Testis (tissue), 3 donors: Measurements from ENCODE around the gene MBOAT7. TPM values are rescaled to one million over a fixed set of nuclear protein-coding genes. Genes with fewer than 3 reads are reported as not detected.
"Not testable (repeated sequence)": the region's sequence is repeated elsewhere in the genome, so short reads cannot be mapped to it uniquely, and the experiment has no call there.

Source experiments
- DNase-seq: peaks from one replicate; pipeline ENCODE4 v3.0.0-alpha.2; 2019
- H3K27ac ChIP-seq, 2 donors: fragments of 200-600 bp; sonication (generic); one replicate each; pipeline ENCODE4 v1.5.1; 2019
- H3K27me3 ChIP-seq: fragments of 200-600 bp; sonication (generic); one replicate; pipeline ENCODE4 v1.5.1; 2019
- H3K36me3 ChIP-seq: fragments of 200-600 bp; sonication (generic); one replicate; pipeline ENCODE4 v1.5.1; 2017; ENCODE audit warnings: low read depth; ENCODE audit errors: missing control alignments
- H3K4me1 ChIP-seq: fragments of 200-600 bp; sonication (generic); one replicate; pipeline ENCODE4 v1.5.1; 2019
- H3K4me3 ChIP-seq, 2 donors: fragments of 200-600 bp; sonication (generic); one replicate each; pipeline ENCODE4 v1.5.1; 2017 to 2019
- H3K9me3 ChIP-seq: fragments of 200-600 bp; sonication (generic); one replicate; pipeline ENCODE4 v1.5.1; 2017
- POLR2A ChIP-seq: fragments of 450-650 bp; IDR thresholded peaks from one replicate; pipeline ENCODE4 v1.6.1; 2017; ENCODE audit warnings: antibody characterized with exemption, mild to moderate bottlenecking, moderate library complexity
- WGBS, 2 donors: methylation state at CpG; one replicate each; pipeline ENCODE4 v1.1.5; 2018; 5-methylcytosine and 5-hydroxymethylcytosine counted together
- intact Hi-C: fragments of 100-400 bp; cut with DNase I; formaldehyde crosslinking; loops from one replicate; pipeline ENCODE4 v1.15.1; 2023; ENCODE audit warnings: low total_unique reads
- polyA plus RNA-seq: library from polyadenylated mRNA; stranded (reverse); fragments of 350-450 nt; fragmentation: Illumina TruSeq; extraction: RNeasy Lipid Tissue Mini Kit (QIAGEN cat#74804); gene quantifications from one replicate; pipeline ENCODE4 v1.2.3, GENCODE V29; 2014; ENCODE audit warnings: low read depth, low replicate concordance; ENCODE audit not compliant: insufficient read depth
- total RNA-seq, 2 donors: library from RNA; depleted of rRNA; stranded (reverse); fragments of >200 nt; gene quantifications; one replicate each; pipeline ENCODE4 v1.2.3, GENCODE V29; 2016
- TF ChIP-seq, protein P1 (sequence below), 3 experiments: fragments of 450-650 bp in 2 of 3; fragments of 200-600 bp in 1 of 3; sonication (generic) in 1 of 3; IDR thresholded peaks; one replicate each; pipeline ENCODE4 v1.5.1; 2016 to 2019; ENCODE audit warnings: antibody characterized with exemption in 3 of 3, mild to moderate bottlenecking in 2 of 3, moderate library complexity in 1 of 3

The MBOAT7 gene
- total and polyA plus RNA-seq, 3 donors from 2014 or later, result 218 to 482 (median 479) TPM

DNA sequence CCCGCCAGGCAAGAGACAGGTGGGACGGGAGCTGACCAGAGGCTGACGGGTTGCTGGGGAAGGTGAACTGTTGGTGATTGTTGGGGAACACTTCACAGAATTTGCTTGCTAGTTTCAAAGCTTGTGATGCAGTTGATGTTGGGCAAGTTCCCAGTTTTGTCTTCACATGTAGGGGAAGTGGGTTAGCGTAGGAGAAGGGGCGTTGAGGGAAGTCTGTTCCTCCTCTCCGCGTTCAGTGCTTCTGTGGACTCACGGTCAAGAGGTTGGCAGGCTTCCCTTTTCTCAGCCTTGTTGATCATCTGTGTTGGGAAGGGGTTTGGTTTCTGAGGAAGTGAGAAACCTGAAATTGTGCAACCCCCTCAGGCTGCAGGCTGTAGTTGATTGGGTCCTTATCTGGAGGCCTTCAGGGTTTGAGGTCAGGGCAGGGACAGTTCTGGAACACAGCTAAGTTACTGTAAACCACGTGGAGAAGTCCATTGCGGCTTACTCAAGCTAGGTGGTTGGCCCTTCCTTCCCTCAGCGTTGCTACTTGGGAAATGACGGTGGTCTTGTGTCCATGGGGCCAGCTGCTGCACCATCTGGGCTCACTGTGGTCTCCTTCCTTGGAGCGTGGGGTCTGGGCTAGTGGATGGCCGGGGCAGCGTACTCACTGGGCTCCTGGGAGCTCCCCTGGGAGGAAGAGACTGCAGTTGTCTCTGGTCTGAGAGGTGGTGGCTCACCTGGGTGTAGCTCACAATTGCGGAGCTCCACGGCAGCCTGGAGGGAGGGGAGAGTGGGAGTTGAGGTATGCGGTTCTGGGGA, 18.8 kb upstream of the MBOAT7 start:
- WGBS, 2 donors, result 63 to 76% methylated on average over 17 to 18 of the region's 18 CpGs
- intact Hi-C loops, result no loop called here

DNA sequence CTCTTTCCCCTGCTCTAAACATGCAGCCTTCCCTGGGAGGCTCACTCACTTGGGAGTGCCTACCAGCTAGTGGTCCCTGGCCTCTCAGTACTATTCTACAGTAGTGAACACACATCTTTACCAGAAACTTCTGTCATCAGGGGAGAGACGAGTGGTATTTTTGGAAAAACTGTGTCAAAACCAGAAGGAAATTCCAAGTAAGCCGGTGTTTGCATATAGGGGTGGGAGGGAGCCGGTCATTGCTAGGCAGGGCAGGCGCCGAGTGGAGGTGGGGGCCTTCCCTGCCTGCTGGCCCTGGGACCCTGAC, 18.2 kb upstream of the MBOAT7 start:
- no peaks in the 10 kb centered on the region for H3K27me3 ChIP-seq
- no peaks in the 10 kb centered on the region for H3K36me3 ChIP-seq
- no peak for DNase-seq
- no peaks in the 10 kb centered on the region for H3K9me3 ChIP-seq
- peaks cover 70% of the 10 kb centered on the region for H3K4me1 ChIP-seq
- H3K27ac ChIP-seq, result peak overlapping the region; percentile 47 to 75
- TF ChIP-seq POLR2A, result no peak
- TF ChIP-seq, protein P1, sequence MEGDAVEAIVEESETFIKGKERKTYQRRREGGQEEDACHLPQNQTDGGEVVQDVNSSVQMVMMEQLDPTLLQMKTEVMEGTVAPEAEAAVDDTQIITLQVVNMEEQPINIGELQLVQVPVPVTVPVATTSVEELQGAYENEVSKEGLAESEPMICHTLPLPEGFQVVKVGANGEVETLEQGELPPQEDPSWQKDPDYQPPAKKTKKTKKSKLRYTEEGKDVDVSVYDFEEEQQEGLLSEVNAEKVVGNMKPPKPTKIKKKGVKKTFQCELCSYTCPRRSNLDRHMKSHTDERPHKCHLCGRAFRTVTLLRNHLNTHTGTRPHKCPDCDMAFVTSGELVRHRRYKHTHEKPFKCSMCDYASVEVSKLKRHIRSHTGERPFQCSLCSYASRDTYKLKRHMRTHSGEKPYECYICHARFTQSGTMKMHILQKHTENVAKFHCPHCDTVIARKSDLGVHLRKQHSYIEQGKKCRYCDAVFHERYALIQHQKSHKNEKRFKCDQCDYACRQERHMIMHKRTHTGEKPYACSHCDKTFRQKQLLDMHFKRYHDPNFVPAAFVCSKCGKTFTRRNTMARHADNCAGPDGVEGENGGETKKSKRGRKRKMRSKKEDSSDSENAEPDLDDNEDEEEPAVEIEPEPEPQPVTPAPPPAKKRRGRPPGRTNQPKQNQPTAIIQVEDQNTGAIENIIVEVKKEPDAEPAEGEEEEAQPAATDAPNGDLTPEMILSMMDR (IDR thresholded peaks at IDR 0.05), result no peak
- 60 to 71% methylated on average over 5 of the region's 5 CpGs for WGBS, 2 donors
- intact Hi-C loops, result no loop called here
- H3K4me3 ChIP-seq, result no peak overlapping the region

More for the DNA sequence above, 18.8 kb upstream of the MBOAT7 start:
- H3K9me3 ChIP-seq, result no peaks in the 10 kb centered on the region
- TF ChIP-seq, protein P1 (IDR thresholded peaks at IDR 0.05), result no peak
- no peak for TF ChIP-seq POLR2A
- H3K27me3 ChIP-seq, result no peaks in the 10 kb centered on the region
- peaks cover 64% of the 10 kb centered on the region for H3K4me1 ChIP-seq
- peak; percentile 78 for DNase-seq
- no peaks in the 10 kb centered on the region for H3K36me3 ChIP-seq
- peak overlapping the region; percentile 47 to 75 for H3K27ac ChIP-seq
- H3K4me3 ChIP-seq, result no peak overlapping the region

DNA sequence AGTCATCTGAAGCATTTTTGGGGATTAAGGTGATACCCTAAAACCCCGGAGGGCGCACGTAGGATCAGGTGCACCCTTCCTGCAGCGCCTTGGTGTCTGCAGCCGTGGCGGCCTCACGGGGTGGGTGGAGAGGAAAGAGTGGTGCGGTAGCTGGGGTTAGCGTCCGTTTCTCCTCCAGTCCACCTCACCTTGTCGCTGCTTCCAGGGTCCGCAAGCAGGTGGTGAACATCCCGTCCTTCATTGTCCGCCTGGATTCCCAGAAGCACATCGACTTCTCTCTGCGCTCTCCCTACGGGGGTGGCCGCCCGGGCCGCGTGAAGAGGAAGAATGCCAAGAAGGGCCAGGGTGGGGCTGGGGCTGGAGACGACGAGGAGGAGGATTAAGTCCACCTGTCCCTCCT, 17.8 kb upstream of the MBOAT7 start:
- H3K9me3 ChIP-seq, H3K4me3 ChIP-seq, intact Hi-C loops, H3K27me3 ChIP-seq, H3K36me3 ChIP-seq, DNase-seq: not testable (repeated sequence)
- WGBS, 2 donors, result 69 to 78% methylated on average over 23 of the region's 23 CpGs
- Histone ChIP-seq H3K4me1 (peaks cover 74% of the 10 kb centered on the region), H3K27ac (peak overlapping the region; percentile 47 to 75)

DNA sequence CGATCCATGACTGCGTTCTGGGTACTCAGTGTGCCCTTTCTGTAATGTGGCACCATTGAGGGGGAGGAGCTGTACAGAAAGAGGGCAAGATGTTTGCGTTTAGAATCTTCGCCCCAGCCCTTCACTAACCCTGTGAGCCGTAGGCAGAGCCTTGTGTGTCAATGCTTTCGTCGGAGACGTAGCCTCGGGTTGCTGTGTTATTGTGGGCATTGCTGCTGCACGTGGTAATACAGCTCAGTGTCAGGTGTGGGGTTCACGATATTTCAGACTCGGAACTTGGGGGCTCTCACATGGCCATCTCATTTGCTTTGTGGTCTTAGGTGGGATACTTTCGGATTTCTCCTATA, 17.4 kb upstream of the MBOAT7 start:
- no peaks in the 10 kb centered on the region for H3K9me3 ChIP-seq
- intact Hi-C loops, result no loop called here
- peaks cover 78% of the 10 kb centered on the region for H3K4me1 ChIP-seq
- no peaks in the 10 kb centered on the region for H3K36me3 ChIP-seq
- no peak for TF ChIP-seq POLR2A
- TF ChIP-seq, protein P1 (IDR thresholded peaks at IDR 0.05), result no peak
- DNase-seq, result no peak
- no peaks in the 10 kb centered on the region for H3K27me3 ChIP-seq
- 74 to 84% methylated on average over 11 to 13 of the region's 13 CpGs for WGBS, 2 donors
- no peak overlapping the region for H3K4me3 ChIP-seq
- peak overlapping the region; percentile 47 to 75 for H3K27ac ChIP-seq

DNA sequence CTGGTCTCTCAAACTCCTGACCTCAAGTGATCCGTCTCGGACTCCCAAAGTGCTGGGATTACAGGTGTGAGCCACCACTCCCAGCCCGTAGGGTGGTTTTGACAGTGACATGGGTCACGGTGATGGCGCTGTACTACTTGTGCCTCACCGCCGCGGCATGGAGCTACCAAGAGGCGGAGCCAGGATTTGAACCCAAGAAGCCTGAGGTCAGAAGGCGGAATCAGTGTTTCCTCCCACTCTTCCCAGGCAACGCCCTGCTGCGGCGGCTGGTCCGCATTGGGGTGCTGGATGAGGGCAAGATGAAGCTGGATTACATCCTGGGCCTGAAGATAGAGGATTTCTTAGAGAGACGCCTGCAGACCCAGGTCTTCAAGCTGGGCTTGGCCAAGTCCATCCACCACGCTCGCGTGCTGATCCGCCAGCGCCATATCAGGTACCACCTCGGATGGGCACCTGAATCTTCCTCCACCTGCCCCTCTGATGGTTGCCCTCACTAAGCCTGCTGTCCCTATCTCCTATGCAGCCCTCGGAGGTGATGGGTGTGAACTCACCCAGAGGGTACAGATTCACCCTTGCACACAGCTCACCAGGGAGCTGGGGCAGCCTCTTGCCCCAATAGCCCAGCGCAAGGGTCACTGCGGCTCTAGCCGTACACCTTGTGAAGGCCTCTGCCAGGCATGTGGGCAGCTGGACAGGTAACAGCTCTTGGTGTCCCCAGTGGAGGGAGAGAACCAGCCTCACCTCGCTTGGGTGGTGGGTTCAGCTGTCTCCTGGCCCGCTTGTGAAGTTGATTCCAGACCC, 16.9 kb upstream of the MBOAT7 start:
- WGBS, 2 donors, result 90 to 92% methylated on average over 18 to 27 of the region's 27 CpGs
- no peaks in the 10 kb centered on the region for H3K36me3 ChIP-seq
- TF ChIP-seq, protein P1 (IDR thresholded peaks at IDR 0.05), result no peak
- TF ChIP-seq POLR2A, result no peak
- intact Hi-C loops, result no loop called here
- H3K27me3 ChIP-seq, result no peaks in the 10 kb centered on the region
- no peak for DNase-seq
- peaks cover 81% of the 10 kb centered on the region for H3K4me1 ChIP-seq
- no peaks in the 10 kb centered on the region for H3K9me3 ChIP-seq
- no peak overlapping the region for H3K4me3 ChIP-seq
- peak overlapping the region; percentile 44 to 75 for H3K27ac ChIP-seq
